ENCODE data around the gene DEPDC7.
"Not testable (repeated sequence)": the region's sequence is repeated elsewhere in the genome, so short reads cannot be mapped to it uniquely, and the experiment has no call there.

Gene DEPDC7

DNA sequence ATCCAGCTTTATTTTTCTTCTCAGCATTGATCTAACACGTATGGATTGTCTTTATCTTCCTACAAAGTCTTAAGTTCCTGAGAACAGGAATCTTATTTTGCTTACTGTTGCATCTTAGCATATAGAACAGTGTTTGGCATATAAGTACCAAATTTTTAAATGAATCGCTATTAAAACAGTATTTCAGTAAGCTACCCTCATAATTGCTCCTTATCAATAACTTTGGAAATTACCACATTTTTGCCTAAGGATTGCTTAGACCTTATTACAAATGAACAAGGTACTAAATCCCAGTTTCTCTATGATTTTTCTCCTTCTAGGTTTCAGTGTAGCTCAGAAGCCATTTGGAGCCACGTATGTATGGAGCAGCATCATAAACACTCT lies 9.7 kb downstream of the DEPDC7 start:
- DNase-seq (ENCODE audit: low read depth in 2 of 2): no peak

DNA sequence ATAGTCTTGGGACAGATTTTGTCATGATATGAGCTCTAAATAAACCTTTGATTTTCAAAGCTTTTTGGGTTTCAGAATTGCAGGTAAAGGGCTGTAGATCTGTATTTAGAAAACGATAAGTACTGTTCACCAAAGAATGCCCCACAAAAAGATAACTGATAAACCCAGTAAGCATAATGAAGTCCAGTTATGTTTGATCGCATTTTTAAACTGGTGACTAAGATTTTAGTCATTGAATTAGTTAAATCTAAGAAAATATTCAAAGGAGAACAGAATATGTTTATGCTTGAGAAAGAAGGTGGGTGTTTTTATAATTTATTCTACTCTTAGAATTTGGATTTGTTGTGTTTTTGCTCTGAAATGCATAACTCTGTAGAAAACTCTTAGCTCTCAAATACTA lies 11.6 kb downstream of the DEPDC7 start:
- DNase-seq (ENCODE audit: low read depth in 2 of 2): no peak

DNA sequence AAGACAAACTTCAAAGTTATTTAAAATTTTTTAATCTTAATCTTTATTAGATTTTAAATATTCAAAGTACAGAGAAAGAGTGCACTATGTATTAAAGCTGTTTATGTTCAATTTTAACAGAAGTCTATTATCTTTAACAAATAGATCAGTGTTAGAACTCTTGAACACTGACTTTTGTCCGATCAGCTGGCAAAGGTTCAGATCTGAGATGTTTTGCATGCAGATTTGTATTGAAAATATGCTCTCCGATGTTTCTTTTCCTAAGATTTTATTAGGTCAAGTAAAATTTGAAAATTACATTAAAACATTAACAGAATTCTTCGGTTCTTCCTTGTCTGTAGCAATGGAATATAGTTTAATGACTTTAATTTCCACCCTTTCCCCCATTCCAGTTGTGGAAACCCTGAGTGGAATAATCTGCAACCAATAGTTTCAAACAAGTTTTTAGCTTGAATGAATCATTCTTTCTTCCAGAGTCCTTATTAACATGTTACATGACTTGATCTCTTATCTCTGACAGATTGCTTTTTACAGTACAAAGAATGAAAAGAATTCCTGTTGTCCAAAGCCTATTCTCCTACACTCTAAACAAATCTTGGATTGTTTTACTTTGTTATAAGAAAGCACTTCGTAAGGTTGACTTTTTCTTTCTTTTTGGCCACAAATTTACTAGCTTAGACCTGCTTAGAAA lies 12.3 kb downstream of the DEPDC7 start:
- no peak for DNase-seq (ENCODE audit: low read depth in 2 of 2)

- DNase-seq (ENCODE audit: low read depth in 2 of 2): no peak
Observed at GRCh38 chr11:33028537-33028914, 12.8 kb downstream of the DEPDC7 start.

- not testable (repeated sequence) for DNase-seq (ENCODE audit: low read depth in 2 of 2)
Observed at GRCh38 chr11:33029218-33029617, 13.5 kb downstream of the DEPDC7 start.

DNA sequence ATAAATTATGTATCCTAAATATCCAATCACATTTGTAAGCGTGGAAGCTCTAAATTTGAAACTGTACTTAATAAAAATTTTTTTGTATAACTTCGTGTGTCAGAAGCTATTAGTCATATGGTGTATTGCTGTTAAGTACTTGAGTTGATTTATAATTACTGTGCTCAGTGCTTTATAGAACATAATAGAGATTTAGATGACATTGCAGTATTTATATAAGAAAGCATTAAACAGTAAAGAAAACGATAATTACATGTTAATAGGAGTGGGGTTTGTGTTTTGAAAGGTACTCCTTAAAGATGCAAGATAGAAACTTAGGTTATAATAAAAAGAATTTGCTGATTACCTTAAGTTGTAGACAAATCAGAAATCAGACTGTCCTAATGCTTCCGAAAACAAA lies 17.8 kb downstream of the DEPDC7 start:
- DNase-seq (ENCODE audit: low read depth in 2 of 2): no peak

DNA sequence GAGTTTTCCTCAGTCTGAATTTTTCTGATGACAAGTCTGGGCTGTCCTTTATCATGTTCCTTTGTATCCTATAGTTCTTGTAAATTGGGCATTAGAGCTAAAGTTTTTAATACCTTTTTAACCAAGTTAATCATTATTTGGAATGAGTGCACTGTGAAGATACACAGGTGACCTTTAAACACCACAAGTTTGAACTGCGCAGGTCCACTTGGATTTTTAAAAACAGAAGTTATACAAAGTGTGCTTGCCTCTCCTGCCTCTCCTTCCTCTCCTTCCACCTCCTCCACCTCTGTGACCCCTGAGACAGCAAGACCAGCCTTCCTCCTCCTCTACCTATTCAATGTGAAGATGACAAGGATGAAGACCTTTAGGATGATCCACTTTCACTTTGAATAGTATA lies 19.3 kb downstream of the DEPDC7 start:
- DNase-seq (ENCODE audit: low read depth in 2 of 2): no peak

DNA sequence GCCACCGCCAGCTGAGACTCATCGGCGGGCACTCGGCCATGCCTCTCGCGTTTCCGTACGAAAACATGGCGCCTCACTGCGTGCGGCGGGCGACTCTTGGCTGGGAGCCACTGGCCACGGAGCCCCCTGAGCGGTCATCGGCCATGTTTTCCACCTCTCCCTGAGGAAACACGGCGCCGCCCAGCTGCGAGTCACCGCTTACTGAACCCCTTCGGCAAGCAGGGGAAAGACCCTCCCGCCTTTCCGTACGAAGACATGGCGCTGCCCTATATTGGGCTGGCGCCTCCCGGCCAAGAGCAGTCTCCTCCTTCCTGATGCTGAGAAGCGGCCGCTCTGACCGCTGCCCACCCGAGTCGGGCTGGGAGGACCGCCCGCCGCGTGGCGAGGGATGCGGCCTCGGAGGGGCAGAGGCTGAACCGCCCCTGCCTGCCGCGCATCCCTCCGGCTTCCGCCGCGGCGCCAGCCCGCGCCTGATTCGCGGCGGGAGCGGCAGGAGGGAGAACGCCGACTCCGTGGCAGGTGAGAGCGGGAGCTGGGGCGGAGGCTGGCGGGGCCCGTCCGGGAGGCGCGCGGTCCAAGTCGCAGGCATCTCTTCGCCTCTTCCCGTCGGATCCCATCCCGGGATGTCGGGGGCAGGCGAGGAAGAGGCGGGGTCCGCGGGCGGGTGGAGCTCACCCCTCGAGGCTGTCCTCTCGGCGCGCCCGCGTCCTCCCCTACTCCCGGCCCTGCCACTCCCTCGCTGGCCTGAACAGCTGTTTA lies 23.8 kb downstream of the DEPDC7 start, which contains the start of gene TCP11L1:
Gene TCP11L1, plus strand, starts transcription at position 299 of the 759 bp plus-strand sequence. CDS start 4,202 bp downstream, outside the sequence.
- DNase-seq (ENCODE audit: low read depth in 2 of 2): peak; percentile 58 to 64

GRCh38 chr11:33040033-33040861 lies 24.6 kb downstream of the DEPDC7 start:
- no peak for DNase-seq (ENCODE audit: low read depth in 2 of 2)

- no peak for DNase-seq (ENCODE audit: low read depth in 2 of 2)
Observed at GRCh38 chr11:33040862-33041453, 25.3 kb downstream of the DEPDC7 start.

GRCh38 chr11:33043221-33043830 lies 27.6 kb downstream of the DEPDC7 start:
- DNase-seq (ENCODE audit: low read depth in 2 of 2): no peak

- no peak for DNase-seq (ENCODE audit: low read depth in 2 of 2)
Observed at GRCh38 chr11:33044285-33044756, 28.6 kb downstream of the DEPDC7 start.

- no peak for DNase-seq (ENCODE audit: low read depth in 2 of 2)
Observed at GRCh38 chr11:33045551-33046255, 30.0 kb downstream of the DEPDC7 start.

GRCh38 chr11:33048701-33049100 lies 33.0 kb downstream of the DEPDC7 start:
- DNase-seq (ENCODE audit: low read depth in 2 of 2): not testable (repeated sequence)

DNA sequence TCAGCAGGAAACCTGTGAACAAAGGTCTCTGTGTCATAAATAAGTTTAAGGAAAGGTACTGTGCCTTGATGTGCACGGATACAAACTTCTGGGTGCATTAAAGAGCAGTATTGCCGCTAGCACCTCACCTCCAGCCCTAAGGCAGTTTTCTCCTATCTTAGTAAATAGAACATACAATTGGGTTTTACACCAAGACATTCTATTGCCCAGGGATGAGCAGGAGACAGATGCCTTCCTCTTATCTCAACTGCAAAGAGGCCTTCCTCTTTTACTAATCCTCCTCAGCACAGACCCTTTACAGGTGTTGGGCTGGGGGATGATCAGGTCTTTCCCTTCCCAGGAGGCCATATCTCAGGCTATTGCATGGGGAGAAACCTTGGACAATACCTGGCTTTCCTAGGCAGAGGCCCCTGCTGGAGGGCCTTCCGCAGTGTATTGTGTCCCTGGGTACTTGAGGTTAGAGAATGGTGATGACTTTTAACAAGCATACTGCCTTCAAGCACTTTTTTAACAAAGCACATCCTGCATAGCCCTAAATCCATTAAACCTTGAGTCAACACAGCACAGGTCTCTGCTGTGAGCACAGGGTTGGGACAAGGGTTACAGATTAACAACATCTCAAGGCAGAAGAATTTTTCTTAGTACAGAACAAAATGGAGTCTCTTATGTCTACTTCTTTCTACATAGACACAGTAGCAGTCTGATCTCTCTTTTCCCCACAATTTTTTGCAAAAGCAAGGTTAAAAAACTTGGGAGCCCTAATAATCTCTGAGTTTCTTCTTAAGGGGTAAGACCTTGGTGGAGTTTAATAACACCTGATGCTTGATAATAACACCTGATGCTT lies 34.1 kb downstream of the DEPDC7 start:
- not testable (repeated sequence) for DNase-seq (ENCODE audit: low read depth in 2 of 2)

- DNase-seq (ENCODE audit: low read depth in 2 of 2): no peak
Observed at GRCh38 chr11:33052231-33052630, 36.6 kb downstream of the DEPDC7 start.

DNA sequence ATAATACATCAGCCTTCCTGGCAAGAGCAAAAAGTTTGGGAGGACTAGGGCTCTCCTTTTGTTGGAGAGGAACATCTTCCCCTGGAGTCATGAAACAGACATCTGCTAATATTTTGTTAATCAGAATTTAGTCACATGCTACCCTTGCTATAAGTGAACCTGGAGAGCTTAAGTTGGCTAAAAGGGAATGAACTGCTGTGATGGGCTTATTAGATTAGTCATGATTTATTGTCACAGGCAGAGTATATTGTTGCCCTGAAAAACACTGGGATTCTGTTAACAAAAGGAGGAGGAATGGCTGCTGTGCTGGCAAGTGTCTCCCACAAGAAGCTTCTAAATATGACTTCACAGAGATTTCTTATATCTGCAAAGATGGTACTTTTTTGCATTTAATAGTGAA lies 39.7 kb downstream of the DEPDC7 start:
- DNase-seq (ENCODE audit: low read depth in 2 of 2): no peak

DNA sequence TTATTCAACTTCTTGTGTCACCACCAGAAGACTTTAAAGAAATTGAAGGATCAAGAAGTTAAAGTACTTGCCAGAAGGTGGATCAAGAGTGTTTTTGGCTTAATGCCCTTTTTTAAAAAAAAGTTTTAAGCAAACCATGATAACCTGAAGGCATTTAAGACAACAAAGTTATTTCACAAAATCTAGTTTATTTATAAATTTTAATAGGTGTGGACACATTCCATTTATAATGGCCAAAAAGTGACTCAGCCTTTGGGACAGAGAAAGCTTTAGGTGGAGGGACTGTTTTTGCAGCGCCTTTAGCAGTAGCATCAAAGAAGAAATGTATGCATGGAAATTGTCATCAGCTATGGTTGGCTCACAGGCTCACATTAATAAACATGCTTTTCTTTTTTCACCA lies 41.6 kb downstream of the DEPDC7 start:
- DNase-seq (ENCODE audit: low read depth in 2 of 2): no peak

DNA sequence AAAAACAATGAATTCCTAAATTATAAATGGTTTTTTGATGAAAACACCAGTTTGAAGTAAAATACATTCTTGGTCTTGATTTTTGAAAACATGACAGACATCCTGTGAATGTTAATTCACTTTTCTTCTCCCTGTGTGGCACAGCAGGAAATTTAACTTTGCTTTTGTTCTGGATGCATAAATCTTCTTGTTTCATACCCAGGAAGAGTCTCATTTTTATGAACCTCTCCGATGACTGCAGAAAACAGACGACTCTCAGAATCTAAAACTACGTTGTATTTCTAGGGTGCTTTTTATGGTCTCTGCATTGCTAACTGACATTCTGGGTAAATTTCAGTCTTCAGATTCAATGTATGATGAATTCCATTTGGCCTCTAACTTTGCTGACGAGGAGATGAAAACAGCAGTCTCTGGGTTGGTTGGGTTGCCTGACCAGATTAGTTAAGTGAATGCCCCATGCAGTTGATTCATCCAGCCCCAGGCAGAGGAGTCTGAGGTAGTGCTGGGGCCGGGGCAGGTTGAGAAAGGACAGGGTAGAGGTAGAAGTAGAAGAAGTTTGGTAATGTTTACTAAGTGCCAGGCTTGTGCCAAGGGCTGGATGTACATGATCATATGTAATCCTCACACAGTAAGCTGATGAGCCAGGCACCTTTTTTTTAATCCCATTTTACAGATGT lies 43.8 kb downstream of the DEPDC7 start:
- no peak for DNase-seq (ENCODE audit: low read depth in 2 of 2)

Measured in activated CD8-positive, alpha-beta memory T cell treated with anti-CD3 and anti-CD28 coated beads for 4 hours (primary cell).